Cardiac muscle cell (in vitro differentiated cells and primary cell): ENCODE results near the gene ABO. TPM values are rescaled to one million over a fixed set of nuclear protein-coding genes. Genes with fewer than 3 reads are reported as not detected.
"Not testable (repeated sequence)": the region's sequence is repeated elsewhere in the genome, so short reads cannot be mapped to it uniquely, and the experiment has no call there.

Experiments used
- DNase-seq, 2 donors: peaks; one replicate each; pipeline versions ENCODE4 v3.0.0 to v3.0.0-alpha.2; 2010 to 2017; ENCODE audit warnings: low read depth in 1 of 2, low spot score in 1 of 2
- H3K27ac ChIP-seq: fragments of 200-600 bp; sonication (generic); 2 replicates; pipeline ENCODE4 v1.5.1; 2016
- H3K27me3 ChIP-seq: fragments of 200-600 bp; sonication (generic); 2 replicates; pipeline ENCODE4 v1.6.0; 2016; ENCODE audit warnings: control low read depth
- H3K36me3 ChIP-seq: fragments of 200-600 bp; sonication (generic); 2 replicates; pipeline ENCODE4 v1.5.1; 2016; ENCODE audit warnings: control low read depth
- H3K4me1 ChIP-seq: fragments of 200-600 bp; sonication (generic); 2 replicates; pipeline ENCODE4 v1.8.1; 2017; ENCODE audit warnings: low read depth, mild to moderate bottlenecking, mixed run types
- H3K4me3 ChIP-seq: fragments of 200-600 bp; sonication (generic); 2 replicates; pipeline ENCODE4 v1.5.1; 2016; ENCODE audit warnings: mild to moderate bottlenecking
- H3K9me3 ChIP-seq: fragments of 200-600 bp; sonication (generic); 2 replicates; pipeline ENCODE4 v1.5.1; 2017; ENCODE audit warnings: low read depth, mild to moderate bottlenecking, control low read depth
- CTCF ChIP-seq: IDR thresholded peaks from 2 replicates; pipeline ENCODE4 v1.5.1; 2012; ENCODE audit warnings: low read depth, mild to moderate bottlenecking, low read length
- polyA plus RNA-seq: library from polyadenylated mRNA; unstranded; fragments of >200 nt; fragmentation: Nextera tagmentation; extraction: Ambion mirVana; gene quantifications from 2 replicates; pipeline ENCODE4 v1.2.1, GENCODE V29; 2016
- total RNA-seq: library from RNA; depleted of rRNA; stranded (reverse); fragments of >200 nt; gene quantifications from 2 replicates; pipeline ENCODE4 v1.2.3, GENCODE V29; 2016

Gene ABO
- total and polyA plus RNA-seq, 2 experiments from 2014 or later: 0.30 TPM; not detected in 1

GRCh38 chr9:133251773-133252172 is 23.2 kb downstream of the ABO start:
- H3K27me3 ChIP-seq: peaks cover 13% of the 10 kb centered on the region
- no peak for TF ChIP-seq CTCF
- H3K9me3 ChIP-seq: no peaks in the 10 kb centered on the region
- H3K27ac ChIP-seq: no peak overlapping the region
- H3K4me3 ChIP-seq: no peak overlapping the region
- DNase-seq: no peak
- no peaks in the 10 kb centered on the region for H3K36me3 ChIP-seq
- H3K4me1 ChIP-seq: no peaks in the 10 kb centered on the region

- not testable (repeated sequence) for H3K4me3 ChIP-seq, H3K9me3 ChIP-seq, H3K4me1 ChIP-seq, DNase-seq, H3K36me3 ChIP-seq, H3K27ac ChIP-seq
- H3K27me3 ChIP-seq: peaks cover 13% of the 10 kb centered on the region
These were observed 23.8 kb downstream of the ABO start for GRCh38 chr9:133251221-133251620.

- H3K27me3 ChIP-seq: peaks cover 13% of the 10 kb centered on the region
- H3K9me3 ChIP-seq: no peaks in the 10 kb centered on the region
- no peak for TF ChIP-seq CTCF
- no peak overlapping the region for H3K27ac ChIP-seq
- H3K4me3 ChIP-seq: no peak overlapping the region
- no peaks in the 10 kb centered on the region for H3K36me3 ChIP-seq
- no peaks in the 10 kb centered on the region for H3K4me1 ChIP-seq
- no peak for DNase-seq
These were observed 24.2 kb downstream of the ABO start for GRCh38 chr9:133250741-133251170.

GRCh38 chr9:133249337-133249736 is 25.7 kb downstream of the ABO start:
- Histone ChIP-seq H3K27me3 (peaks cover 14% of the 10 kb centered on the region), H3K9me3 (no peaks in the 10 kb centered on the region), H3K36me3 (no peaks in the 10 kb centered on the region), H3K27ac (no peak overlapping the region), H3K4me1 (no peaks in the 10 kb centered on the region), H3K4me3 (no peak overlapping the region)
- no peak for DNase-seq
- no peak for TF ChIP-seq CTCF

GRCh38 chr9:133248726-133249295 is 26.2 kb downstream of the ABO start:
- no peak for TF ChIP-seq CTCF
- Histone ChIP-seq H3K4me3 (no peak overlapping the region), H3K36me3 (no peaks in the 10 kb centered on the region), H3K4me1 (no peaks in the 10 kb centered on the region), H3K27ac (no peak overlapping the region), H3K9me3 (no peaks in the 10 kb centered on the region), H3K27me3 (peaks cover 19% of the 10 kb centered on the region)
- no peak for DNase-seq

GRCh38 chr9:133247632-133248031 is 27.4 kb downstream of the ABO start:
- Histone ChIP-seq H3K4me3 (no peak overlapping the region), H3K27ac (no peak overlapping the region), H3K9me3 (no peaks in the 10 kb centered on the region), H3K27me3 (peaks cover 17% of the 10 kb centered on the region), H3K4me1 (no peaks in the 10 kb centered on the region), H3K36me3 (no peaks in the 10 kb centered on the region)
- no peak for DNase-seq
- TF ChIP-seq CTCF: no peak
